Measurements from ENCODE around the gene SOD2. TPM values are rescaled to one million over a fixed set of nuclear protein-coding genes. Genes with fewer than 3 reads are reported as not detected.

SOD2 gene
- total and polyA plus RNA-seq, 9 of the 15 experiments (the other 6 are each of a cell fraction or from before 2014, with no cell fraction given), result 39.8 to 140 (median 95.8) TPM

GRCh38 chr6:159686040-159686439, 7.0 kb downstream of the SOD2 start (continued):
- TF ChIP-seq ZNF274 (IDR thresholded peaks at IDR 0.05; ENCODE audit: borderline replicate concordance, low read depth, low read length) (no peak), SIX5 (IDR thresholded peaks at IDR 0.05; ENCODE audit: borderline replicate concordance in 1 of 2, insufficient read depth in 1 of 2, low read depth in 1 of 2, low read length in 2 of 2) (no peak), MCM7 (IDR thresholded peaks at IDR 0.05) (no peak), SMC3 (conservative IDR thresholded peaks at IDR 0.05; ENCODE audit: insufficient read depth, low read depth, low read length) (no peak), CCAR2 (IDR thresholded peaks at IDR 0.05; ENCODE audit: low read depth, low read length) (no peak), RREB1 (CRISPR knock-in tag; IDR thresholded peaks at IDR 0.05) (no peak)
